Measurements from ENCODE around the gene MAFB.

- TF ChIP-seq RXRA (IDR thresholded peaks at IDR 0.05; ENCODE audit: borderline replicate concordance, low read depth) (no peak), RAD21 (IDR thresholded peaks at IDR 0.05; ENCODE audit: low read length) (no peak), REST (IDR thresholded peaks at IDR 0.05; ENCODE audit: low read depth, low read length) (no peak), YY1 (IDR thresholded peaks at IDR 0.05; ENCODE audit: low read depth) (no peak), EP300 (IDR thresholded peaks at IDR 0.05; ENCODE audit: borderline replicate concordance in 1 of 2, low read depth in 1 of 2, low read length in 1 of 2) (no peak)
- TF ChIP-seq, protein P1, sequence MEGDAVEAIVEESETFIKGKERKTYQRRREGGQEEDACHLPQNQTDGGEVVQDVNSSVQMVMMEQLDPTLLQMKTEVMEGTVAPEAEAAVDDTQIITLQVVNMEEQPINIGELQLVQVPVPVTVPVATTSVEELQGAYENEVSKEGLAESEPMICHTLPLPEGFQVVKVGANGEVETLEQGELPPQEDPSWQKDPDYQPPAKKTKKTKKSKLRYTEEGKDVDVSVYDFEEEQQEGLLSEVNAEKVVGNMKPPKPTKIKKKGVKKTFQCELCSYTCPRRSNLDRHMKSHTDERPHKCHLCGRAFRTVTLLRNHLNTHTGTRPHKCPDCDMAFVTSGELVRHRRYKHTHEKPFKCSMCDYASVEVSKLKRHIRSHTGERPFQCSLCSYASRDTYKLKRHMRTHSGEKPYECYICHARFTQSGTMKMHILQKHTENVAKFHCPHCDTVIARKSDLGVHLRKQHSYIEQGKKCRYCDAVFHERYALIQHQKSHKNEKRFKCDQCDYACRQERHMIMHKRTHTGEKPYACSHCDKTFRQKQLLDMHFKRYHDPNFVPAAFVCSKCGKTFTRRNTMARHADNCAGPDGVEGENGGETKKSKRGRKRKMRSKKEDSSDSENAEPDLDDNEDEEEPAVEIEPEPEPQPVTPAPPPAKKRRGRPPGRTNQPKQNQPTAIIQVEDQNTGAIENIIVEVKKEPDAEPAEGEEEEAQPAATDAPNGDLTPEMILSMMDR (IDR thresholded peaks at IDR 0.05): no peak
Measured at GRCh38 chr20:40657526-40657925, 31.5 kb downstream of the MAFB start.
